GM12878 (cell line): ENCODE measurements around the gene PHF21B. TPM values are rescaled to one million over a fixed set of nuclear protein-coding genes. Genes with fewer than 3 reads are reported as not detected.

Experiments used
- ATAC-seq: fragments of 200-7000 bp; cut with Tn5 transposase; 3 replicates; pipeline ENCODE4 v1.9.1; 2020; ENCODE audit warnings: mild to moderate bottlenecking, moderate library complexity
- BruUV-seq: library from RNA; stranded (reverse); fragments of 400-500 nt; replicated peaks from 2 replicates; lab custom pipeline; 2021; lab: Mats Ljungman, UMichigan
- CTCF ChIA-PET: fragments of 300-600 bp; sonication (Branson Sonifier 250); formaldehyde crosslinking; extraction: SDS; loops from one replicate; lab custom pipeline; 2021; ENCODE audit warnings: inconsistent platforms; lab: Yijun Ruan, JAX
- POLR2A ChIA-PET: fragments of 350-600 bp; formaldehyde crosslinking; extraction: SDS; loops from one replicate; lab custom pipeline; 2021; ENCODE audit warnings: inconsistent platforms; lab: Charles Lee
- RAD21 ChIA-PET: fragments of 300-600 bp; sonication (Branson Sonifier 250); formaldehyde crosslinking; loops from one replicate; lab custom pipeline; 2023; ENCODE audit warnings: antibody characterized with exemption; ENCODE audit not compliant: unreplicated experiment; lab: Charles Lee
- SMC1A ChIA-PET: fragments of 300-600 bp; sonication (Branson Sonifier 250); formaldehyde crosslinking; loops from one replicate; lab custom pipeline; 2023; ENCODE audit not compliant: unreplicated experiment, uncharacterized antibody; lab: Charles Lee
- DNase-seq: peaks from one replicate; pipeline ENCODE4 v3.0.0-alpha.2; 2011; ENCODE audit warnings: low read depth, low spot score
- FAIRE-seq: peaks from 3 replicates; lab custom pipeline; 2011; peaks lifted over from hg19 to GRCh38; lab: Jason Lieb, UNC
- H2AFZ ChIP-seq: 2 replicates; pipeline ENCODE4 v1.6.0; 2011; ENCODE audit warnings: low read depth, low read length, control low read depth; ENCODE audit not compliant: control insufficient read depth
- H3K27ac ChIP-seq: 2 replicates; pipeline ENCODE4 v1.5.1; 2011; ENCODE audit warnings: control low read depth; ENCODE audit not compliant: control insufficient read depth, insufficient read depth
- H3K27me3 ChIP-seq, 2 experiments: replicated peaks in 1 of 2; 2 replicates each; pipeline versions ENCODE4 v1.6.0 to v1.6.1; 2011; ENCODE audit warnings: low read length in 1 of 2; ENCODE audit not compliant: control insufficient read depth in 2 of 2, insufficient read depth in 2 of 2
- H3K36me3 ChIP-seq, 2 experiments: 2 replicates each; pipeline ENCODE4 v1.5.1; 2011; ENCODE audit warnings: low read length in 1 of 2; ENCODE audit not compliant: control insufficient read depth in 2 of 2, insufficient read depth in 2 of 2
- H3K4me1 ChIP-seq: 2 replicates; pipeline ENCODE4 v1.6.1; 2011; ENCODE audit warnings: mild to moderate bottlenecking, low read length, moderate library complexity, mixed read lengths; ENCODE audit not compliant: control insufficient read depth, insufficient read depth
- H3K4me2 ChIP-seq: 2 replicates; pipeline ENCODE4 v1.6.0; 2011; ENCODE audit warnings: control low read depth; ENCODE audit not compliant: control insufficient read depth, insufficient read depth
- H3K4me3 ChIP-seq: fragments of 200-600 bp; sonication (generic); 2 replicates; pipeline ENCODE4 v1.5.1; 2016
- H3K79me2 ChIP-seq: 2 replicates; pipeline ENCODE4 v1.6.0; 2011; ENCODE audit warnings: low read length; ENCODE audit not compliant: control insufficient read depth, insufficient read depth
- H3K9ac ChIP-seq: 2 replicates; pipeline ENCODE4 v1.8.0; 2011; ENCODE audit warnings: low read length, control low read depth, mixed read lengths; ENCODE audit not compliant: control insufficient read depth, insufficient read depth
- H3K9me3 ChIP-seq: replicated peaks from 3 replicates; pipeline ENCODE4 v1.5.1; 2011; ENCODE audit warnings: mild to moderate bottlenecking, low read length; ENCODE audit not compliant: control insufficient read depth, insufficient read depth
- H4K20me1 ChIP-seq: 2 replicates; pipeline ENCODE4 v1.6.0; 2011; ENCODE audit not compliant: control insufficient read depth, insufficient read depth
- BHLHE40 ChIP-seq, 2 experiments: fragments of 450-650 bp in 1 of 2; IDR thresholded peaks; 2 replicates each; pipeline ENCODE4 v1.6.1; 2011 to 2017; ENCODE audit warnings: low read depth in 2 of 2, borderline replicate concordance in 1 of 2, improper control_type of control experiment in 1 of 2, low read length in 1 of 2, mild to moderate bottlenecking in 1 of 2
- FOS ChIP-seq: IDR thresholded peaks from 3 replicates; pipeline ENCODE4 v1.6.1; 2011; ENCODE audit warnings: borderline replicate concordance; ENCODE audit not compliant: insufficient read length; ENCODE audit errors: extremely low read depth
- LARP7 ChIP-seq: fragments of 450-650 bp; IDR thresholded peaks from 2 replicates; pipeline ENCODE4 v1.6.1; 2017; ENCODE audit warnings: mild to moderate bottlenecking
- MYB ChIP-seq: fragments of 150-350 bp; IDR thresholded peaks from 2 replicates; pipeline ENCODE4 v1.6.1; 2014; ENCODE audit warnings: mild to moderate bottlenecking, low read depth, low read length, borderline replicate concordance
- NFXL1 ChIP-seq: fragments of 450-650 bp; IDR thresholded peaks from 2 replicates; pipeline ENCODE4 v1.6.1; 2017; ENCODE audit warnings: antibody characterized with exemption, mild to moderate bottlenecking, borderline replicate concordance
- SMAD5 ChIP-seq: IDR thresholded peaks from 2 replicates; pipeline ENCODE4 v1.6.1; 2016; ENCODE audit warnings: antibody characterized with exemption, low read depth
- TBL1XR1 ChIP-seq: IDR thresholded peaks from 2 replicates; pipeline ENCODE4 v1.6.1; 2012; ENCODE audit warnings: low read depth, low read length, improper control_type of control experiment
- USF2 ChIP-seq: IDR thresholded peaks from 2 replicates; pipeline ENCODE4 v1.6.1; 2011; ENCODE audit warnings: low read depth, low read length, improper control_type of control experiment, borderline replicate concordance
- WRNIP1 ChIP-seq: IDR thresholded peaks from 2 replicates; pipeline ENCODE4 v1.6.1; 2011; ENCODE audit warnings: low read depth, low read length, improper control_type of control experiment, borderline replicate concordance
- ZBED1 ChIP-seq: IDR thresholded peaks from 2 replicates; pipeline ENCODE4 v1.6.1; 2016; ENCODE audit warnings: borderline replicate concordance
- ZNF207 ChIP-seq: fragments of 450-650 bp; IDR thresholded peaks from 2 replicates; pipeline ENCODE4 v1.6.1; 2014; ENCODE audit warnings: antibody characterized with exemption, mild to moderate bottlenecking, borderline replicate concordance
- ZZZ3 ChIP-seq: IDR thresholded peaks from 2 replicates; pipeline ENCODE4 v1.6.1; 2011; ENCODE audit warnings: low read depth; ENCODE audit not compliant: control insufficient read depth, insufficient read length
- WGBS: methylation state at CpG from one replicate; pipeline ENCODE4 v1.1.6; 2016; ENCODE audit warnings: low lambda C conversion rate; ENCODE audit not compliant: insufficient replicate concordance, insufficient coverage; ENCODE audit errors: missing lambda C conversion rate; 5-methylcytosine and 5-hydroxymethylcytosine counted together
- in situ Hi-C: fragments of 300-500 bp; cut with MboI; formaldehyde crosslinking; loops from 9 replicates; pipeline ENCODE4 v1.14.3; 2018; ENCODE audit warnings: mixed read lengths
- intact Hi-C: fragments of 100-400 bp; cut with micrococcal nuclease; formaldehyde crosslinking; loops from one replicate; pipeline ENCODE4 v1.14.2; 2022; ENCODE audit not compliant: unreplicated experiment
- polyA plus RNA-seq, 11 experiments: library from polyadenylated mRNA; depleted of rRNA in 4 of 11; unstranded in 6 of 11; stranded (reverse) in 5 of 11; fragments of >200 nt; fragmentation: Nextera tagmentation in 4 of 11; fragmentation: Illumina TruSeq in 1 of 11; extraction: Ambion mirVana in 4 of 11; extraction: Trizol in 1 of 11; gene quantifications; 1 replicate in 1 of 11; 2 replicates in 10 of 11; pipeline versions ENCODE4 v1.2.1 to v1.2.3, GENCODE V29; 2011 to 2016; ENCODE audit warnings: inconsistent platforms in 2 of 11, missing spikeins in 2 of 11, low read depth in 1 of 11
- total RNA-seq, 4 experiments: library from RNA; depleted of rRNA in 3 of 4; stranded (reverse); fragments of >200 nt in 3 of 4; fragmentation: Illumina TruSeq in 1 of 4; extraction: Trizol in 1 of 4; gene quantifications; 2 replicates each; pipeline versions ENCODE4 v1.2.1 to v1.2.3, GENCODE V29; 2013 to 2021
- TF ChIP-seq, protein P1 (sequence below): fragments of 450-650 bp; IDR thresholded peaks from 2 replicates; pipeline ENCODE4 v1.6.1; 2017; ENCODE audit warnings: borderline replicate concordance
- TF ChIP-seq, protein P2 (sequence below): fragments of 450-650 bp; formaldehyde crosslinking; IDR thresholded peaks from 2 replicates; pipeline ENCODE4 v1.4.0; 2020; ENCODE audit warnings: mild to moderate bottlenecking, moderate library complexity

PHF21B gene
- total and polyA plus RNA-seq, 10 of the 15 experiments (the other 5 are each of a cell fraction or from before 2014, with no cell fraction given): 0.03 to 0.35 TPM; not detected in 8

GRCh38 chr22:44919691-44920090 lies 90.1 kb downstream of the PHF21B start (continued):
- TF ChIP-seq ZNF207: no peak

- H3K27me3 ChIP-seq: no peaks in the 10 kb centered on the region
- ChIA-PET RAD21 (no interaction called here), CTCF (interaction anchor here (1.2 kb wide), 1 partner anchor 177 kb away, joined by 3 read pairs; no protein-coding TSS in a partner anchor), POLR2A (no interaction called here), SMC1A (no interaction called here)
- H2AFZ ChIP-seq: no peak overlapping the region
- no peaks in the 10 kb centered on the region for H3K36me3 ChIP-seq
- H4K20me1 ChIP-seq: no peaks in the 10 kb centered on the region
- no peak overlapping the region for H3K4me2 ChIP-seq
- FAIRE-seq (no peak), DNase-seq (no peak)
- BruUV-seq: no TSS peak
- in situ Hi-C loops (loop anchor here (5.0 to 25.0 kb wide), 2 partner anchors 58 to 1043 kb away; no protein-coding TSS in a partner anchor), intact Hi-C loops (no loop called here)
- 44% methylated on average over 8 of the region's 8 CpGs for WGBS
- no peaks in the 10 kb centered on the region for H3K79me2 ChIP-seq
- H3K9ac ChIP-seq: no peak overlapping the region
- H3K4me3 ChIP-seq: no peak overlapping the region
- H3K4me1 ChIP-seq: no peaks in the 10 kb centered on the region
- TF ChIP-seq MYB (no peak), NFXL1 (no peak), LARP7 (no peak), ZZZ3 (no peak), ZBED1 (no peak), USF2 (no peak), SMAD5 (no peak), FOS (no peak), WRNIP1 (no peak), TBL1XR1 (no peak), BHLHE40 (IDR thresholded peaks at IDR 0.05; ENCODE audit: borderline replicate concordance in 1 of 2, low read depth in 2 of 2, low read length in 1 of 2) (no peak)
- TF ChIP-seq, protein P1, sequence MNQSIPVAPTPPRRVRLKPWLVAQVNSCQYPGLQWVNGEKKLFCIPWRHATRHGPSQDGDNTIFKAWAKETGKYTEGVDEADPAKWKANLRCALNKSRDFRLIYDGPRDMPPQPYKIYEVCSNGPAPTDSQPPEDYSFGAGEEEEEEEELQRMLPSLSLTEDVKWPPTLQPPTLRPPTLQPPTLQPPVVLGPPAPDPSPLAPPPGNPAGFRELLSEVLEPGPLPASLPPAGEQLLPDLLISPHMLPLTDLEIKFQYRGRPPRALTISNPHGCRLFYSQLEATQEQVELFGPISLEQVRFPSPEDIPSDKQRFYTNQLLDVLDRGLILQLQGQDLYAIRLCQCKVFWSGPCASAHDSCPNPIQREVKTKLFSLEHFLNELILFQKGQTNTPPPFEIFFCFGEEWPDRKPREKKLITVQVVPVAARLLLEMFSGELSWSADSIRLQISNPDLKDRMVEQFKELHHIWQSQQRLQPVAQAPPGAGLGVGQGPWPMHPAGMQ: no peak
- TF ChIP-seq, protein P2, sequence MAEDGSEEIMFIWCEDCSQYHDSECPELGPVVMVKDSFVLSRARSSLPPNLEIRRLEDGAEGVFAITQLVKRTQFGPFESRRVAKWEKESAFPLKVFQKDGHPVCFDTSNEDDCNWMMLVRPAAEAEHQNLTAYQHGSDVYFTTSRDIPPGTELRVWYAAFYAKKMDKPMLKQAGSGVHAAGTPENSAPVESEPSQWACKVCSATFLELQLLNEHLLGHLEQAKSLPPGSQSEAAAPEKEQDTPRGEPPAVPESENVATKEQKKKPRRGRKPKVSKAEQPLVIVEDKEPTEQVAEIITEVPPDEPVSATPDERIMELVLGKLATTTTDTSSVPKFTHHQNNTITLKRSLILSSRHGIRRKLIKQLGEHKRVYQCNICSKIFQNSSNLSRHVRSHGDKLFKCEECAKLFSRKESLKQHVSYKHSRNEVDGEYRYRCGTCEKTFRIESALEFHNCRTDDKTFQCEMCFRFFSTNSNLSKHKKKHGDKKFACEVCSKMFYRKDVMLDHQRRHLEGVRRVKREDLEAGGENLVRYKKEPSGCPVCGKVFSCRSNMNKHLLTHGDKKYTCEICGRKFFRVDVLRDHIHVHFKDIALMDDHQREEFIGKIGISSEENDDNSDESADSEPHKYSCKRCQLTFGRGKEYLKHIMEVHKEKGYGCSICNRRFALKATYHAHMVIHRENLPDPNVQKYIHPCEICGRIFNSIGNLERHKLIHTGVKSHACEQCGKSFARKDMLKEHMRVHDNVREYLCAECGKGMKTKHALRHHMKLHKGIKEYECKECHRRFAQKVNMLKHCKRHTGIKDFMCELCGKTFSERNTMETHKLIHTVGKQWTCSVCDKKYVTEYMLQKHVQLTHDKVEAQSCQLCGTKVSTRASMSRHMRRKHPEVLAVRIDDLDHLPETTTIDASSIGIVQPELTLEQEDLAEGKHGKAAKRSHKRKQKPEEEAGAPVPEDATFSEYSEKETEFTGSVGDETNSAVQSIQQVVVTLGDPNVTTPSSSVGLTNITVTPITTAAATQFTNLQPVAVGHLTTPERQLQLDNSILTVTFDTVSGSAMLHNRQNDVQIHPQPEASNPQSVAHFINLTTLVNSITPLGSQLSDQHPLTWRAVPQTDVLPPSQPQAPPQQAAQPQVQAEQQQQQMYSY (CRISPR knock-in tag): no peak
- TF ChIP-seq, all 136 proteins: peak for 0
- no peaks in the 10 kb centered on the region for H3K9me3 ChIP-seq
- no peak overlapping the region for H3K27ac ChIP-seq
- no peak for ATAC-seq
These were observed 90.8 kb downstream of the PHF21B start for GRCh38 chr22:44918925-44919392.
